CD14-positive monocyte (primary cell): ENCODE results near the gene NBPF1. TPM values are rescaled to one million over a fixed set of nuclear protein-coding genes. Genes with fewer than 3 reads are reported as not detected.
"Not testable (repeated sequence)": the region's sequence is repeated elsewhere in the genome, so short reads cannot be mapped to it uniquely, and the experiment has no call there.

Experiments used
- DNase-seq, 3 donors: peaks; one replicate each; pipeline ENCODE4 v3.0.0-alpha.2; 2011 to 2022
- H2AFZ ChIP-seq: 2 replicates; pipeline ENCODE4 v1.6.0; 2012; ENCODE audit warnings: mild to moderate bottlenecking, low read depth, low read length, inconsistent platforms; ENCODE audit not compliant: insufficient read depth, poor library complexity, severe bottlenecking
- H3K27ac ChIP-seq, 2 donors: 1 replicate in 1 of 2; 2 replicates in 1 of 2; pipeline ENCODE4 v1.5.1; 2012 to 2013; ENCODE audit warnings: low read length in 2 of 2, control low read depth in 1 of 2, inconsistent platforms in 1 of 2, low read depth in 1 of 2, mild to moderate bottlenecking in 1 of 2
- H3K27me3 ChIP-seq, 2 donors: one replicate each; pipeline versions ENCODE4 v1.6.0 to v1.6.1; 2011 to 2013; ENCODE audit warnings: low read length in 2 of 2; ENCODE audit not compliant: control insufficient read depth in 2 of 2, insufficient read depth in 2 of 2
- H3K36me3 ChIP-seq, 2 donors: replicated peaks in 1 of 2; 1 replicate in 1 of 2; 2 replicates in 1 of 2; pipeline versions ENCODE4 v1.5.1 to v1.6.1; 2012 to 2013; ENCODE audit warnings: low read length in 2 of 2, control low read depth in 1 of 2, inconsistent platforms in 1 of 2, mild to moderate bottlenecking in 1 of 2; ENCODE audit not compliant: insufficient read depth in 2 of 2, control insufficient read depth in 1 of 2
- H3K4me1 ChIP-seq, 2 donors: 1 replicate in 1 of 2; 2 replicates in 1 of 2; pipeline versions ENCODE4 v1.5.1 to v1.6.1; 2012 to 2013; ENCODE audit warnings: low read length in 2 of 2, control low read depth in 1 of 2, inconsistent platforms in 1 of 2, mild to moderate bottlenecking in 1 of 2, moderate library complexity in 1 of 2; ENCODE audit not compliant: insufficient read depth in 2 of 2, control insufficient read depth in 1 of 2
- H3K4me2 ChIP-seq: replicated peaks from 2 replicates; pipeline ENCODE3; 2012; ENCODE audit warnings: low read length, moderate library complexity, mild to moderate bottlenecking; ENCODE audit not compliant: poor library complexity, severe bottlenecking; ENCODE audit errors: extremely low read depth
- H3K4me3 ChIP-seq, 3 experiments: fragments of 200-600 bp in 1 of 3; sonication (generic) in 1 of 3; replicated peaks in 1 of 3; 1 replicate in 2 of 3; 2 replicates in 1 of 3; pipeline ENCODE4 v1.5.1; 2011 to 2013; ENCODE audit warnings: low read length in 3 of 3, mild to moderate bottlenecking in 3 of 3, control low read depth in 2 of 3, low read depth in 2 of 3, inconsistent platforms in 1 of 3, moderate library complexity in 1 of 3
- H3K79me2 ChIP-seq: 2 replicates; pipeline ENCODE4 v1.6.0; 2012; ENCODE audit warnings: mild to moderate bottlenecking, control low read depth, inconsistent platforms, low read length, moderate library complexity; ENCODE audit not compliant: insufficient read depth
- H3K9ac ChIP-seq: 2 replicates; pipeline ENCODE4 v1.6.0; 2017; ENCODE audit warnings: low read length, mild to moderate bottlenecking; ENCODE audit not compliant: insufficient read depth, poor library complexity, severe bottlenecking
- H3K9me3 ChIP-seq, 2 donors: replicated peaks in 1 of 2; 1 replicate in 1 of 2; 2 replicates in 1 of 2; pipeline versions ENCODE4 v1.5.1 to v1.6.1; 2012 to 2013; ENCODE audit warnings: low read length in 2 of 2, control low read depth in 1 of 2; ENCODE audit not compliant: control insufficient read depth in 1 of 2, insufficient read depth in 1 of 2
- H4K20me1 ChIP-seq: 2 replicates; pipeline ENCODE4 v1.6.0; 2012; ENCODE audit warnings: mild to moderate bottlenecking, low read length, control low read depth, moderate library complexity; ENCODE audit not compliant: insufficient read depth
- H3K27ac Mint-ChIP-seq, 7 donors: one replicate each; pipeline ENCODE4 v1.8.0; 2020; ENCODE audit warnings: mild to moderate bottlenecking in 7 of 7, mixed read lengths in 7 of 7, moderate library complexity in 6 of 7, inconsistent platforms in 2 of 7
- H3K27me3 Mint-ChIP-seq, 3 donors: one replicate each; pipeline ENCODE4 v1.8.0; 2021 to 2022; ENCODE audit warnings: low read depth in 3 of 3, mild to moderate bottlenecking in 3 of 3, mixed read lengths in 3 of 3, moderate library complexity in 3 of 3, inconsistent platforms in 1 of 3
- H3K36me3 Mint-ChIP-seq, 2 donors: one replicate each; pipeline ENCODE4 v1.8.0; 2020; ENCODE audit warnings: mixed read lengths in 2 of 2, inconsistent platforms in 1 of 2, mild to moderate bottlenecking in 1 of 2
- H3K4me1 Mint-ChIP-seq: one replicate; pipeline ENCODE4 v1.8.0; 2020; ENCODE audit warnings: mild to moderate bottlenecking, mixed read lengths
- H3K4me3 Mint-ChIP-seq, 2 donors: one replicate each; pipeline ENCODE4 v1.8.0; 2020; ENCODE audit warnings: mild to moderate bottlenecking in 2 of 2, mixed read lengths in 2 of 2, moderate library complexity in 1 of 2
- H3K9me3 Mint-ChIP-seq, 7 donors: one replicate each; pipeline ENCODE4 v1.8.0; 2020 to 2022; ENCODE audit warnings: mixed read lengths in 7 of 7, mild to moderate bottlenecking in 6 of 7, moderate library complexity in 6 of 7, inconsistent platforms in 2 of 7
- WGBS: methylation state at CpG from one replicate; pipeline ENCODE4 v1.1.5; 2013; ENCODE audit warnings: missing lambda C conversion rate; ENCODE audit not compliant: insufficient coverage; 5-methylcytosine and 5-hydroxymethylcytosine counted together
- intact Hi-C, 2 donors: fragments of 100-400 bp; cut with micrococcal nuclease; formaldehyde crosslinking; loops; one replicate each; pipeline versions ENCODE4 v1.15.0 to v1.15.1; 2023
- polyA plus RNA-seq, 3 donors: library from polyadenylated mRNA; depleted of rRNA in 1 of 3; unstranded in 2 of 3; stranded (reverse) in 1 of 3; fragments of 300-500 nt in 2 of 3; fragments of >200 nt in 1 of 3; fragmentation: Illumina TruSeq in 2 of 3; gene quantifications; 1 replicate in 2 of 3; 2 replicates in 1 of 3; pipeline ENCODE4 v1.2.3, GENCODE V29; 2012 to 2021

NBPF1 gene
- polyA plus RNA-seq, 3 donors = 2.6 to 9.0 (median 4.3) TPM

DNA sequence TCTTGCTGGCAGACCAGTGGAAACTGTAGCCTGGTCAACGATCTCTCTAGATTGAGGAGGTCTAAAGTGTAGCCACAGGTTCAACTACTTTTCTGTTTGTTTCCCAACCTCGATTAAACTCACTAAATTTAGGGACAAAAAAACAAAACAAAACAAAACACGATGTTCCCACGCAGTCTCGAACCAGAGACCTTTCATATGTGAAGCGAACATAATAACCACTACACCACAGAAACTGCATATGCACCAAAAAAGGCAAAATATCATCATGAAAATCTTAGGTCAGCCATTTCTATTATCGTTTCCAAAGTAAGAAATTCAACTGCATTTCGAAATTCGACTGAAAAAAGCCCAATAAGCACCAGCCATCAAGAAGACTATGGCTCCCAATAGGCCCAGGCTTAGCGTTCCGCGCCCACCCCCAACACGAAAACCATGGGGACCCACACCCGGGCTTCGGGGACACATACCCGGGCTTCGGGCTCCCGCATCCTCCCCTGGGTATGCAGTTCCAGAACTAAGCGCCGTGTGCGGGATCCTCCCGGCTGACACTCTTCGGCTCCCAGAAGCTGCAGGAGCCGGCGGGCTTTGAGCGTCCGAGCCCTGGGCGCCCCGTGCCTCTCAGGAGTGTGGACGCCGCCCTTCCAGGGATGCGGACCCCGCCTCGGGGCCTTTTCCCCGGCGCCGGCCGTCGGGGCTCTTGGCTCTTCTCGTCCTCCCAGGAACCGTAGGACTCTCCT lies 65.7 kb downstream of the NBPF1 start:
- WGBS = no CpG with 5 or more reads among the region's 41 CpGs
- H4K20me1 ChIP-seq, H3K4me2 ChIP-seq, H3K27me3 ChIP-seq, H3K4me1 ChIP-seq, H3K4me3 ChIP-seq, H3K27me3 Mint-ChIP-seq, H3K4me3 Mint-ChIP-seq, H3K36me3 ChIP-seq, H3K36me3 Mint-ChIP-seq, H3K79me2 ChIP-seq, H3K4me1 Mint-ChIP-seq, H3K9me3 ChIP-seq, H3K27ac ChIP-seq, H3K9ac ChIP-seq, DNase-seq, intact Hi-C loops, H3K27ac Mint-ChIP-seq, H2AFZ ChIP-seq: not testable (repeated sequence)
- peaks cover 0 to 11% (median 2%) of the 10 kb centered on the region in 7 donors for H3K9me3 Mint-ChIP-seq

DNA sequence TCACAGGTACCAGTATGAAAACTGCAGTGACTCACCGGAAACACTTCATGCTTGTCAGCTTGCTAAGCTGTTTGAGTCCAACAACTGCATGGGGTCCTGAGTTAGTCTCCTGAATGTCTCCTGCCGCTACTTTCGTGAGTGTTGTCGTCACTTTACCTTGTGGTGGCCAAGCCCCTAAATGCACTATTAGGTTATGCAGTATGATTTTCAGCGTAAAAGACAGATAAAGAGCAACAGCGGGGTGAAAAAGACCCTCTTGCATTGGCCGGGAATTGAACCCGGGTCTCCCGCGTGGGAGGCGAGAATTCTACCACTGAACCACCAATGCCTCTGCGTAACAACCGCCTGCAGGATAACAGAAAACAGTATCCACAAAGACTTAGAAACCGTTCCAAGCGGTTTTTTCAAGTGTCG lies 67.7 kb downstream of the NBPF1 start:
- H3K27ac ChIP-seq, H3K27ac Mint-ChIP-seq, H3K9ac ChIP-seq, H4K20me1 ChIP-seq, H3K4me2 ChIP-seq, H3K4me1 ChIP-seq, H3K4me1 Mint-ChIP-seq, H3K4me3 Mint-ChIP-seq, DNase-seq, intact Hi-C loops, H3K36me3 Mint-ChIP-seq, H2AFZ ChIP-seq, H3K36me3 ChIP-seq, H3K79me2 ChIP-seq, H3K4me3 ChIP-seq, H3K27me3 ChIP-seq, H3K27me3 Mint-ChIP-seq, H3K9me3 ChIP-seq: not testable (repeated sequence)
- H3K9me3 Mint-ChIP-seq = peaks cover 0 to 11% (median 2%) of the 10 kb centered on the region in 7 donors
- 68% methylated on average over 11 of the region's 16 CpGs for WGBS

DNA sequence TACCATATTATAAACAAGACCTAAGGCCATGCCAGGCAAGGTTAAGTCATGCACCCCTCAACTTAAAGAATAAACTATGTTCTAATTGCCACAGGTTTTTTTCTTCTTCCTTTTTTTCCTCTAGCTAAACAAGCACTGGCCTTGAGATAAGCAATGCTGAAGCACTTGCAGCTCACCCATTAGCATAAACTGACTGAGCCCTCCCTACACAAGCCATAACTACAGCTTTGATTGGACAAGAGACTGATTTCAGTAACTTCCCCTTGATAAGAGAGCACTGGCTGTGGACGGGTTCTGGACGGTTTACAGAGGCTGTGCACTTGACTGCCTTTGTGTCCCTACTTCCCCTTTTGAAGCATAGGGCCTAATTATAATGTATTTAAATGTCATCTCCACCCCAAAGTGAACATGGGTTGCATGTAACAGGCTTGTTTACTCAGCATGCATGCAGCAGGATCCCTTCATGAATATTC lies 72.9 kb downstream of the NBPF1 start:
- H3K9me3 ChIP-seq, H3K27ac ChIP-seq, H3K4me1 ChIP-seq, H4K20me1 ChIP-seq, H3K36me3 ChIP-seq, H3K4me3 ChIP-seq, H3K27me3 ChIP-seq, H3K36me3 Mint-ChIP-seq, intact Hi-C loops, H3K4me3 Mint-ChIP-seq, H3K79me2 ChIP-seq, H3K4me1 Mint-ChIP-seq, H3K9ac ChIP-seq, H3K4me2 ChIP-seq: not testable (repeated sequence)
- no CpG with 5 or more reads among the region's 2 CpGs for WGBS
- peak overlapping the region in 4 of 7 donors; percentile 37 to 84 (median 57) for H3K27ac Mint-ChIP-seq
- DNase-seq = peak in 2 of 3 donors; percentile 41 to 62
- H3K27me3 Mint-ChIP-seq = peaks cover 10 to 16% (median 13%) of the 10 kb centered on the region in 3 donors
- peak overlapping the region; percentile 2 for H2AFZ ChIP-seq
- H3K9me3 Mint-ChIP-seq = peaks cover 0 to 13% (median 6%) of the 10 kb centered on the region in 7 donors

DNA sequence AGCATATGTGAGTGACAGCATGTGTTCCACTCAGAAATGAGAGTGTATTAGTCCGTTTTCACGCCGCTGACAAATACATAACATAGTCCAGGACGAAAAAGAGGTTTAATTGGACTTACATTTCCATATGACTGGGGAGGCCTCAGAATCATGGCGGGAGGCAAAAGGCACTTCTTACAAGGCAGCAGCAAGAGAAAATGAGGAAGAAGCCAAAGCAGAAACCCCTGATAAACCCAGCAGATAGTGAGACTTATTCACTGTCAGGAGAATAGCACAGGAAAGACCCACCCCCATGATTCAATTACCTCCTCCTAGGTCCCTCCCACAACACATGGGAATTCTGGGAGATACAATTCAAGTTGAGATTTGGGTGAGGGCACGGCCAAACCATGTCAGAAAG lies 75.8 kb downstream of the NBPF1 start:
- WGBS = no CpG with 5 or more reads among the region's 6 CpGs

More for the DNA sequence above, 75.8 kb downstream of the NBPF1 start:
- H3K4me1 ChIP-seq, H3K9me3 ChIP-seq, H4K20me1 ChIP-seq, H3K4me3 Mint-ChIP-seq, H3K79me2 ChIP-seq, H3K36me3 Mint-ChIP-seq, H3K4me2 ChIP-seq, intact Hi-C loops, H3K27ac Mint-ChIP-seq, H3K27ac ChIP-seq, H3K4me3 ChIP-seq, DNase-seq, H2AFZ ChIP-seq, H3K36me3 ChIP-seq, H3K9ac ChIP-seq: not testable (repeated sequence)
- Mint-ChIP-seq H3K27me3 (peaks cover 30 to 40% (median 30%) of the 10 kb centered on the region in 3 donors), H3K4me1 (peaks cover 21% of the 10 kb centered on the region), H3K9me3 (peaks cover 0 to 18% (median 8%) of the 10 kb centered on the region in 7 donors)
- peaks cover 6 to 23% of the 10 kb centered on the region in 2 donors for H3K27me3 ChIP-seq
